Measurements from ENCODE around the gene SLC10A2. TPM values are rescaled to one million over a fixed set of nuclear protein-coding genes. Genes with fewer than 3 reads are reported as not detected.

The SLC10A2 gene
- total RNA-seq, 2 experiments from 2014 or later: not detected

GRCh38 chr13:103067751-103068555 is 1.7 kb upstream of the SLC10A2 start:
- no peaks in the 10 kb centered on the region for H3K9me3 ChIP-seq (ENCODE audit: low read length)
- peaks cover 12% of the 10 kb centered on the region for H3K4me1 ChIP-seq (ENCODE audit: insufficient read depth, low read length, poor library complexity, severe bottlenecking)
- no peak for DNase-seq (ENCODE audit: low spot score)
- ChIA-PET POLR2A (interaction anchor here (0.5 to 1.1 kb wide), 3 partner anchors 12 to 13 kb away, joined by 3 to 4 read pairs (median 4); no protein-coding TSS in a partner anchor), CTCF (ENCODE audit: unreplicated experiment) (no interaction called here)
- no peaks in the 10 kb centered on the region for H3K9me2 ChIP-seq (ENCODE audit: insufficient read depth, low read length)
- intact Hi-C loops (cut with micrococcal nuclease; ENCODE audit: unreplicated experiment): no loop called here
- no peaks in the 10 kb centered on the region for H3K36me3 ChIP-seq (ENCODE audit: insufficient read depth, low read length)
- TF ChIP-seq CTCF (conservative IDR thresholded peaks at IDR 0.05; ENCODE audit: low read length): no peak
- no peak for TF ChIP-seq EZH2phosphoT487 (IDR thresholded peaks at IDR 0.05; ENCODE audit: borderline replicate concordance, low read depth, low read length)
- no peaks in the 10 kb centered on the region for H4K20me1 ChIP-seq (ENCODE audit: insufficient read depth, low read length)
- H2AFZ ChIP-seq (ENCODE audit: low read length): 0 out of 2 replicates have a peak overlapping the region, but pooled peaks have one; percentile 14
- no peak overlapping the region for H3K4me2 ChIP-seq (ENCODE audit: low read length)
- no TSS peak for BruUV-seq (replicated peaks)
- no peak overlapping the region for H3K27ac ChIP-seq (ENCODE audit: low read depth, low read length, poor library complexity, severe bottlenecking)
- no peak overlapping the region for H3K4me3 ChIP-seq (ENCODE audit: low read depth, low read length, poor library complexity, severe bottlenecking)
- H3K79me2 ChIP-seq (ENCODE audit: insufficient read depth, low read depth, low read length): no peaks in the 10 kb centered on the region

- TF ChIP-seq EZH2phosphoT487 (IDR thresholded peaks at IDR 0.05; ENCODE audit: borderline replicate concordance, low read depth, low read length) (no peak), CTCF (conservative IDR thresholded peaks at IDR 0.05; ENCODE audit: low read length) (no peak)
- Histone ChIP-seq H3K36me3 (ENCODE audit: insufficient read depth, low read length) (no peaks in the 10 kb centered on the region), H3K79me2 (ENCODE audit: insufficient read depth, low read depth, low read length) (no peaks in the 10 kb centered on the region), H3K27ac (ENCODE audit: low read depth, low read length, poor library complexity, severe bottlenecking) (no peak overlapping the region), H3K9me3 (ENCODE audit: low read length) (no peaks in the 10 kb centered on the region), H3K9me2 (ENCODE audit: insufficient read depth, low read length) (no peaks in the 10 kb centered on the region), H3K4me1 (ENCODE audit: insufficient read depth, low read length, poor library complexity, severe bottlenecking) (peaks cover 12% of the 10 kb centered on the region), H2AFZ (ENCODE audit: low read length) (no peak overlapping the region), H3K4me3 (ENCODE audit: low read depth, low read length, poor library complexity, severe bottlenecking) (no peak overlapping the region), H4K20me1 (ENCODE audit: insufficient read depth, low read length) (no peaks in the 10 kb centered on the region), H3K4me2 (ENCODE audit: low read length) (no peak overlapping the region)
- ChIA-PET POLR2A (interaction anchor here (1.0 kb wide), 2 partner anchors 13 kb away, joined by 4 to 6 read pairs; no protein-coding TSS in a partner anchor), CTCF (ENCODE audit: unreplicated experiment) (no interaction called here)
- no TSS peak for BruUV-seq (replicated peaks)
- intact Hi-C loops (cut with micrococcal nuclease; ENCODE audit: unreplicated experiment): no loop called here
- DNase-seq (ENCODE audit: low spot score): no peak
Measured at GRCh38 chr13:103066781-103067345, 646 bp upstream of the SLC10A2 start.

- intact Hi-C loops (cut with micrococcal nuclease; ENCODE audit: unreplicated experiment): no loop called here
Measured at GRCh38 chr13:103063376-103063775, 2.8 kb downstream of the SLC10A2 start.

More at GRCh38 chr13:103063376-103063775, 2.8 kb downstream of the SLC10A2 start:
- H3K9me3 ChIP-seq (ENCODE audit: low read length): no peaks in the 10 kb centered on the region
- no peak overlapping the region for H2AFZ ChIP-seq (ENCODE audit: low read length)
- CTCF ChIA-PET (ENCODE audit: unreplicated experiment): no interaction called here
- DNase-seq (ENCODE audit: low spot score): no peak
- H3K27ac ChIP-seq (ENCODE audit: low read depth, low read length, poor library complexity, severe bottlenecking): no peak overlapping the region
- H4K20me1 ChIP-seq (ENCODE audit: insufficient read depth, low read length): no peaks in the 10 kb centered on the region
- H3K4me1 ChIP-seq (ENCODE audit: insufficient read depth, low read length, poor library complexity, severe bottlenecking): peaks cover 9% of the 10 kb centered on the region
- H3K36me3 ChIP-seq (ENCODE audit: insufficient read depth, low read length): no peaks in the 10 kb centered on the region
- H3K79me2 ChIP-seq (ENCODE audit: insufficient read depth, low read depth, low read length): no peaks in the 10 kb centered on the region
- no peak overlapping the region for H3K4me3 ChIP-seq (ENCODE audit: low read depth, low read length, poor library complexity, severe bottlenecking)
- no peaks in the 10 kb centered on the region for H3K9me2 ChIP-seq (ENCODE audit: insufficient read depth, low read length)
- BruUV-seq (replicated peaks): no TSS peak
- TF ChIP-seq CTCF (conservative IDR thresholded peaks at IDR 0.05; ENCODE audit: low read length) (no peak), EZH2phosphoT487 (IDR thresholded peaks at IDR 0.05; ENCODE audit: borderline replicate concordance, low read depth, low read length) (no peak)
- POLR2A ChIA-PET: no interaction called here
- H3K4me2 ChIP-seq (ENCODE audit: low read length): no peak overlapping the region

All from OCI-LY7 (cell line).